HG03565 (cell line): Measurements from ENCODE around the gene GSG1L2.

ENCODE experiments used
- ATAC-seq: cut with Tn5 transposase; IDR thresholded peaks from one replicate; pipeline ENCODE4 v1.9.1; 2021; ENCODE audit warnings: mild to moderate bottlenecking, moderate library complexity; ENCODE audit not compliant: unreplicated experiment

The GSG1L2 gene

GRCh38 chr17:9825641-9826150, 3.8 kb upstream of the GSG1L2 start, which contains the start of gene GLP2R:
Gene GLP2R (plus strand): TSS chr17:9825924. CDS start chr17:9826064, 140 bp downstream.
- ATAC-seq, result no peak

- ATAC-seq, result no peak
Observed at GRCh38 chr17:9824797-9825338, 3.0 kb upstream of the GSG1L2 start.

GRCh38 chr17:9824094-9824493, 2.2 kb upstream of the GSG1L2 start:
- no peak for ATAC-seq

GRCh38 chr17:9820448-9820847, 1.4 kb downstream of the GSG1L2 start:
- no peak for ATAC-seq

- ATAC-seq, result no peak
Observed at GRCh38 chr17:9818760-9819159, 3.1 kb downstream of the GSG1L2 start.

- ATAC-seq, result no peak
Observed at GRCh38 chr17:9817086-9817485, 4.8 kb downstream of the GSG1L2 start.

- no peak for ATAC-seq
Observed at GRCh38 chr17:9816472-9816871, 5.4 kb downstream of the GSG1L2 start.

- no peak for ATAC-seq
Observed at GRCh38 chr17:9814337-9814945, 7.4 kb downstream of the GSG1L2 start.

- no peak for ATAC-seq
Observed at GRCh38 chr17:9813166-9813565, 8.7 kb downstream of the GSG1L2 start.

- no peak for ATAC-seq
Observed at GRCh38 chr17:9811537-9811936, 10.3 kb downstream of the GSG1L2 start.

- ATAC-seq, result no peak
Observed at GRCh38 chr17:9811086-9811485, 10.8 kb downstream of the GSG1L2 start.

GRCh38 chr17:9810100-9810949, 11.6 kb downstream of the GSG1L2 start:
- no peak for ATAC-seq

- no peak for ATAC-seq
Observed at GRCh38 chr17:9809409-9809808, 12.5 kb downstream of the GSG1L2 start.

- no peak for ATAC-seq
Observed at GRCh38 chr17:9806699-9807098, 15.2 kb downstream of the GSG1L2 start.

GRCh38 chr17:9805769-9806168, 16.1 kb downstream of the GSG1L2 start:
- ATAC-seq, result no peak

- ATAC-seq, result no peak
Observed at GRCh38 chr17:9802697-9803096, 19.2 kb downstream of the GSG1L2 start.

- no peak for ATAC-seq
Observed at GRCh38 chr17:9802294-9802693, 19.6 kb downstream of the GSG1L2 start.

GRCh38 chr17:9801505-9801904, 20.4 kb downstream of the GSG1L2 start:
- no peak for ATAC-seq

- ATAC-seq, result no peak
Observed at GRCh38 chr17:9798724-9799123, 23.2 kb downstream of the GSG1L2 start.

GRCh38 chr17:9798008-9798407, 23.9 kb downstream of the GSG1L2 start:
- ATAC-seq, result no peak

GRCh38 chr17:9792181-9792840, 29.6 kb downstream of the GSG1L2 start:
- ATAC-seq, result no peak
